Dendritic cell treated with granulocyte-macrophage colony-stimulating factor and Interleukin-4, amounts not matched to agents 40 ng/mL and 50 ng/mL, for 4 days (primary cell): ENCODE measurements around the gene TNK2.
"Not testable (repeated sequence)": the region's sequence is repeated elsewhere in the genome, so short reads cannot be mapped to it uniquely, and the experiment has no call there.

ENCODE experiments used
- H3K27ac Mint-ChIP-seq: one replicate; pipeline ENCODE4 v1.8.0; 2022; ENCODE audit warnings: mild to moderate bottlenecking, mixed read lengths
- H3K27me3 Mint-ChIP-seq: one replicate; pipeline ENCODE4 v1.8.0; 2022; ENCODE audit warnings: mild to moderate bottlenecking, mixed read lengths
- H3K36me3 Mint-ChIP-seq: one replicate; pipeline ENCODE4 v1.8.0; 2022; ENCODE audit warnings: low read depth, mixed read lengths
- H3K4me1 Mint-ChIP-seq: one replicate; pipeline ENCODE4 v1.8.0; 2022; ENCODE audit warnings: low read depth, mixed read lengths
- H3K4me3 Mint-ChIP-seq: one replicate; pipeline ENCODE4 v1.8.0; 2022; ENCODE audit warnings: mild to moderate bottlenecking, moderate library complexity, mixed read lengths
- H3K9me3 Mint-ChIP-seq: one replicate; pipeline ENCODE4 v1.8.0; 2022; ENCODE audit warnings: mixed read lengths
- intact Hi-C: fragments of 100-400 bp; cut with micrococcal nuclease; formaldehyde crosslinking; loops from one replicate; pipeline ENCODE4 v1.15.0; 2022

The TNK2 gene

GRCh38 chr3:195836476-195837135 is 71.7 kb downstream of the TNK2 start:
- intact Hi-C loops, result no loop called here

GRCh38 chr3:195835791-195836190 is 72.6 kb downstream of the TNK2 start:
- H3K27ac Mint-ChIP-seq, result no peak overlapping the region
- no peaks in the 10 kb centered on the region for H3K9me3 Mint-ChIP-seq
- no peak overlapping the region for H3K4me3 Mint-ChIP-seq
- no peaks in the 10 kb centered on the region for H3K36me3 Mint-ChIP-seq
- peaks cover 17% of the 10 kb centered on the region for H3K27me3 Mint-ChIP-seq
- intact Hi-C loops, result no loop called here
- no peaks in the 10 kb centered on the region for H3K4me1 Mint-ChIP-seq

More at GRCh38 chr3:195836476-195837135, 71.7 kb downstream of the TNK2 start:
- Mint-ChIP-seq H3K36me3 (no peaks in the 10 kb centered on the region), H3K9me3 (no peaks in the 10 kb centered on the region), H3K27ac (no peak overlapping the region), H3K4me3 (no peak overlapping the region), H3K4me1 (no peaks in the 10 kb centered on the region), H3K27me3 (peaks cover 17% of the 10 kb centered on the region)

GRCh38 chr3:195834675-195835583 is 73.4 kb downstream of the TNK2 start:
- H3K9me3 Mint-ChIP-seq, result no peaks in the 10 kb centered on the region
- no peak overlapping the region for H3K27ac Mint-ChIP-seq
- intact Hi-C loops, result no loop called here
- peaks cover 17% of the 10 kb centered on the region for H3K27me3 Mint-ChIP-seq
- H3K4me1 Mint-ChIP-seq, result no peaks in the 10 kb centered on the region
- no peaks in the 10 kb centered on the region for H3K36me3 Mint-ChIP-seq
- H3K4me3 Mint-ChIP-seq, result no peak overlapping the region

- Mint-ChIP-seq H3K36me3 (no peaks in the 10 kb centered on the region), H3K27ac (no peak overlapping the region), H3K9me3 (no peaks in the 10 kb centered on the region), H3K4me1 (no peaks in the 10 kb centered on the region), H3K4me3 (no peak overlapping the region), H3K27me3 (no peaks in the 10 kb centered on the region)
- intact Hi-C loops, result no loop called here
Measured at GRCh38 chr3:195829897-195830254, 78.5 kb downstream of the TNK2 start.

GRCh38 chr3:195828762-195829161 is 79.6 kb downstream of the TNK2 start:
- intact Hi-C loops, result no loop called here
- no peak overlapping the region for H3K27ac Mint-ChIP-seq
- no peaks in the 10 kb centered on the region for H3K36me3 Mint-ChIP-seq
- H3K9me3 Mint-ChIP-seq, result no peaks in the 10 kb centered on the region
- H3K27me3 Mint-ChIP-seq, result peaks cover 3% of the 10 kb centered on the region
- H3K4me3 Mint-ChIP-seq, result no peak overlapping the region
- no peaks in the 10 kb centered on the region for H3K4me1 Mint-ChIP-seq

- no peak overlapping the region for H3K27ac Mint-ChIP-seq
- no peaks in the 10 kb centered on the region for H3K4me1 Mint-ChIP-seq
Measured at GRCh38 chr3:195825857-195826804, 82.2 kb downstream of the TNK2 start.

GRCh38 chr3:195825191-195825588 is 83.2 kb downstream of the TNK2 start:
- Mint-ChIP-seq H3K4me1 (no peaks in the 10 kb centered on the region), H3K27me3 (peaks cover 18% of the 10 kb centered on the region), H3K27ac (no peak overlapping the region), H3K4me3 (no peak overlapping the region), H3K36me3 (no peaks in the 10 kb centered on the region), H3K9me3 (no peaks in the 10 kb centered on the region)
- intact Hi-C loops, result no loop called here

More at GRCh38 chr3:195825857-195826804, 82.2 kb downstream of the TNK2 start:
- Mint-ChIP-seq H3K36me3 (no peaks in the 10 kb centered on the region), H3K4me3 (no peak overlapping the region), H3K27me3 (peaks cover 18% of the 10 kb centered on the region), H3K9me3 (no peaks in the 10 kb centered on the region)
- intact Hi-C loops, result no loop called here

GRCh38 chr3:195824425-195825190 is 83.7 kb downstream of the TNK2 start:
- peaks cover 18% of the 10 kb centered on the region for H3K27me3 Mint-ChIP-seq
- H3K36me3 Mint-ChIP-seq, H3K4me1 Mint-ChIP-seq, H3K27ac Mint-ChIP-seq, H3K9me3 Mint-ChIP-seq, H3K4me3 Mint-ChIP-seq, intact Hi-C loops: not testable (repeated sequence)

GRCh38 chr3:195823999-195824398 is 84.4 kb downstream of the TNK2 start:
- peaks cover 18% of the 10 kb centered on the region for H3K27me3 Mint-ChIP-seq
- H3K4me3 Mint-ChIP-seq, result no peak overlapping the region
- H3K4me1 Mint-ChIP-seq, result no peaks in the 10 kb centered on the region
- no peaks in the 10 kb centered on the region for H3K36me3 Mint-ChIP-seq
- intact Hi-C loops, result no loop called here
- no peaks in the 10 kb centered on the region for H3K9me3 Mint-ChIP-seq
- H3K27ac Mint-ChIP-seq, result no peak overlapping the region

- Mint-ChIP-seq H3K27ac (no peak overlapping the region), H3K36me3 (no peaks in the 10 kb centered on the region), H3K4me3 (no peak overlapping the region), H3K9me3 (no peaks in the 10 kb centered on the region), H3K27me3 (peaks cover 18% of the 10 kb centered on the region), H3K4me1 (no peaks in the 10 kb centered on the region)
- intact Hi-C loops, result no loop called here
Measured at GRCh38 chr3:195823280-195823679, 85.1 kb downstream of the TNK2 start.

- Mint-ChIP-seq H3K36me3 (no peaks in the 10 kb centered on the region), H3K4me1 (no peaks in the 10 kb centered on the region), H3K27me3 (peaks cover 18% of the 10 kb centered on the region), H3K27ac (no peak overlapping the region), H3K9me3 (no peaks in the 10 kb centered on the region), H3K4me3 (no peak overlapping the region)
- intact Hi-C loops, result no loop called here
Measured at GRCh38 chr3:195822131-195822696, 86.1 kb downstream of the TNK2 start.

- intact Hi-C loops, result no loop called here
- Mint-ChIP-seq H3K4me3 (no peak overlapping the region), H3K36me3 (no peaks in the 10 kb centered on the region), H3K27me3 (peaks cover 18% of the 10 kb centered on the region), H3K9me3 (no peaks in the 10 kb centered on the region), H3K4me1 (no peaks in the 10 kb centered on the region), H3K27ac (no peak overlapping the region)
Measured at GRCh38 chr3:195821403-195822130, 86.8 kb downstream of the TNK2 start.
